ENCODE results near the gene C6orf62.
"Not testable (repeated sequence)": the region's sequence is repeated elsewhere in the genome, so short reads cannot be mapped to it uniquely, and the experiment has no call there.

Gene C6orf62

DNA sequence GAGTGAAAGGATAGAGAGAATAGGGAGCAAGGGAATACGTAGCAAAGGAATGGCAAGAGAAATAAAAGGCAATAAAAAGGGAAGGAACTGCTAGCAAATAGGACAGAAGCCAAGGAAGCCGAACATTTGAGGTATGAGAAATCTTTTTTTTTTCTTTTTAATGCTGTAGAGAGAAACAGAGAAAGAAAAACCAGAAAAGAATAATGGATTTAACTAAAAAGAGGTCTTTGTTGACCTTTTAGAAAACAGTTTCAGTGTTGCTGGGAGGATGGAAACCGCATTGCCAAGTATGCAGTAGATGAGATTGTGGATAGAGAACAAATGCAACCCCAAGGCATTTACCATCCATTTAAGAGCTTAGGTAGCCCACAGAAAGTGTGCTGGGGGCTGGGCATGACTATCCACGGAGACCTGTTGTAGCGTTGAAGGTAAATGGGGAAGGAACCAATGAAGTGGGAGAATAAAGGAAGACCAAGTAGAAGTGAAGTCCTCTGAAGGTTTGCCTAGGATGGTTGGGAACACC lies 23.3 kb upstream of the C6orf62 start:
- DNase-seq: no peak

DNA sequence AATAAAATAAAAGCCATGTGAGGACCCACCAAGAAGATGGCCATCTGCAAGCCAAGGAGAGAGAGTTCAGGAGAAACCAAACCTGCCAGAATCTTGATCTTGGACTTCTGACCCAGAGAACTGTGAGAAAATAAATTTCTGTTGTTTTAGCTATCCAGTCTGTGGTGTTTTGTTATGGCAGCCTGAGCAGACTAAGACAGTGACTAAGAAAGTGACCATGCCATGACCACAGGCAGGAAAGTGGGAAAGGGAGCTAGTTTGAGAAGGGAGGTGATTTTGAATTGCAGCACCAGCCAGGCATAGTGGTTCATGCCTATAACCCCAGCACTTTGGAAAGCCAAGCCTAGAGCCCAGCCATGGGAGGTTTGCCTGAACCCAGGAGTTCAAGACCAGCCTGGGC lies 21.9 kb upstream of the C6orf62 start:
- DNase-seq: no peak

DNA sequence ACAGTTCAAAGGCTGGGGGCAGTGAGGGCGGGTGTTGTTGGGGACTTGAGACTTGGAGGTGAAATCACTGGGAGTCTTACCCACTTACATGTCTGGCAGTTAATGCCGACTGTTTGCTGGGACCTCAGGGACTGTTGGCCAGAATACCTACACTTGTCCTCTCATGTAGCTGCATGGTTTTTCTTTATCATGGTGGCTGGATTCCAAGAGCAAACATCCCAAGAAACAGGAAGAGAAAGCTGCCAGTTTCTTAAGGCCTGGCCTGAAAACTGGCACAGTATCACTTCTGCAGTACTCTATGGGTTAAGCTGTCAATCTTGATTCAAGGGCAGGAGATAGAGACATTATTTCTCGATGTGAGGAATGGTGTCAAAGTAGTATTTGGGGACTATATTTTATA lies 19.8 kb upstream of the C6orf62 start:
- no peak for DNase-seq

DNA sequence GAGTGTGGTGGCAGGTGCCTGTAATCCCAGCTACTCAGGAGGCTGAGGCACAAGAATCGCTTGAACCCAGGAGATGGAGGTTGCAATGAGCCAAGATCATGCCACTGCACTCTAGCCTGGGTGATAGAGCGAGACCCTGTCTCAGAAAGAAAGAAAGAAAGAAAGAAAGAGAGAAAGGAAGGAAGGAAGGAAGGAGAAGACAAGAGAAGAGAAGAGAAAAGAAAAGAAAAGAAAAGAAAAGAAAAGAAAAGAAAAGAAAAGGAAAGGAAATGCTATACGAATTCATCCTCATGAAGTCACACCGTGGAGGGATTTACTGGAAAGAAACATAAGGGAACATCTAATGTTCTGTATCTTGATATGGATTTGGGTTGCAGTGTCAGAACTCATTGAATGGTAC lies 15.8 kb upstream of the C6orf62 start:
- DNase-seq: not testable (repeated sequence)

DNA sequence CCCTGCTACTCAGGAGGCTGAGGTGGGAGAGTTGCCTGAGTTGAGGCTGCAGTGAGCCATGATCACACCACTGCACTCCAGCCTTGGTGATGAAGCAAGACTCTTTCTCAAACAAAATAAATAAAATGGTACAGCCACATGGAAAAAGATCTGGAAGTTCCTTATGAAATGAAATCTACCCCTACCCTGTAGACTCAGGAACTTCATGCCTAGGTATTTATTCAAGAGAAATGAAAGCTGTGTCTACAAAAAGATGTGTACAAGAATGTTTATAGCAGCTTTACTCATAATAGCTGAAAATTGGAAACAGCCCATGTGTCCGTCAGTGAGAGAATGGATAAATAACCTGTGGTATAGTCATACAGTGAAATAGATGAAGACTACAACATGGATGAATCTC lies 15.2 kb upstream of the C6orf62 start:
- no peak for DNase-seq

DNA sequence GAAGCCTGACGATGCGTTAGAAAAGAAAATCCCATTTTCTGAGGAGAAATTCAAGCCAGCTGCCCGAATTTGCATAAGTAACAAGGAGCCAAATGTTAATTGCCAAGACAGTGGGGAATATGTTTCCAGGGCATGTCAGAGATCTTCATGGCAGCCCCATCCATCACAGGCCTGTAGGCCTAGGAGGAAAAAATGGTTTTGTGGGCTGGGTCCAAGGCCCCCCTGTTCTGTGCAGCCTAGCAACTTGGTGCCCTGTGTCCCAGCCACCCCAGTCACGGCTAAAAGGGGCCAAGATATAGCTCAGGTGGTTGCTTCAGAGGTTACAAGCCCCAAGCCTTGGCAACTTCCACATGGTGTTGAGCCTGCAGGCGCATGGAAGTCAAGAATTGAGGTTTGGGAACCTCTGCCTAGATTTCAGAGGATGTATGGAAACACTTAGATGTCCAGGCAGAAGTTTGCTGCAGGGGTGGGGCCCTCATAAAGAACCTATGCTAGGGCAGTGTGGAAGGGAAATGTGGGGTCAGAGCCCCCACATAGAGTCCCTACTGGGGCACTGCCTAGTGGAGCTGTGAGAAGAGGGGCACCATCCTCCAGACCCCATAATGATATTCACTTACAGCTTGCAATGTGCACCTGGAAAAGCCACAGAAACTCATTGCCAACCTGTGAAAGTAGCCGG lies 12.6 kb upstream of the C6orf62 start:
- not testable (repeated sequence) for DNase-seq

DNA sequence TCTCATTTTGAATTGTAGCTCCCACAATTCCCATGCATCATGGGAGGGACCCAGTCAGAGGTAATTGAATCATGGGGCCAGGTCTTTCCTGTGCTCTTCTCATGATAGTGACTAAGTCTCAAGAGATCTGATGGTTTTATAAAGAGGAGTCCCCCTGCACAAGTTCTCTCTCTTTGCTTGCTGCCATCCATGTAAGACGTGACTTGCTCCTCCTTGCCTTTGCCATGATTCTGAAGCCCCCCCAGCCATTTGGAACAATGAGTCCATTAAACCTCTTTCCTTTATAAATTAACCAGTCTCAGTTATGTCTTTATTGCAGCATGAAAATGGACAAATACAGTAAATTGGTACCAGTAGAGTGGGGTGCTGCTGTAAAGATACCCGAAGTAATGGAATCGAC lies 11.7 kb upstream of the C6orf62 start:
- DNase-seq: not testable (repeated sequence)

DNA sequence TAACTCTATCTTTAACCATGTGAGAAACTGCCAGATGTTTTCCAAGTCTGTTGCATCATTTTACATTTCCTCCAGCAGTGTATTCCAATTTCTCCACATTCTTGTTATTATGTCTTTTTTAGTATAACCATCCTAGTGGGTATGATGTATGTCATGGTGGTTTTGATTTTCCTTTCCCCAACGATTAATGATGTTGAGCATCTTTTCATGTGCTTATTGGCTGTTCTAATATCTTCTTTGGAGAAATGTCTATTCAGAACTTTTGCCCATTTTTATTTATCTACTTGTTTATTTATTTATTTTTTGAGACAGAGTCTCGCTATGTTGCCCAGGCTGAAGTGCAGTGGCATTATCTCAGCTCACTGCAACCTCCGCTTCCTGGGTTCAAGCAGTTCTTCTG lies 4.3 kb upstream of the C6orf62 start:
- no peak for DNase-seq

DNA sequence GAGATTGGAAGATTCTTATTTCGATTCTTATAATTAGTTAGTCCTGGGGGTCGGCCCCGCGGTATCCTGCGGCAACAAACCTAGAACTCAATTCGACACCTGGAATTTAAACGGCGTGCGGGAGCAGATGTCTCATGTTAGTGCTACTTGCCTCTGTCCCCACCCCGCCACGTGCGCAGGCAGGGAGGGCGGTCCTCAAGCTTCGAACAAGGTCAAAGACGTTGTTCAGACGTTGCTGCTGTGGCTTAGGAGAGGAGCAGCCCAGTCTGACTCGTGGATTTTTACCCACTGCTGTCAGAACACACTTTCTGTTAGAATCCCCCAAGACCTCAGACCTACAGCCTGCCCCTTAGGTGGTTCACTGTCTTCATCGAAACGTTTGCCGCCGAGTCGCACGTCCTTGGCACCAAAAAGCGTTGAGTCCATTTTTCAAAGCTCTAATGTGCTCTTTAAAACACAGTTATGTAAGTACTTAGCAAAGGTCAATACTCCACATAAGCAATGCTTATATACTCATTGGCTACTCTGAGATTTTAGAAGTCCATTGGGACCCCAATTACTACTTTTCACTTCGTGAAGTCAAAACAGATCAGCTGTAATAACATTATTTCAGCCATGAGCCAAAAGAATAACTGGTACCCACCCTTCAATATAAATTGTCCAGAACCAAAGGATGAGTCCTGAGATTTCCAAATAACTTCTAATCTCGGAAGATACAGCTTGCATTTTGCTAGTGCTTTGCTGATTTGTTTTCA lies 2.7 kb upstream of the C6orf62 start:
- DNase-seq: peak; percentile 86

DNA sequence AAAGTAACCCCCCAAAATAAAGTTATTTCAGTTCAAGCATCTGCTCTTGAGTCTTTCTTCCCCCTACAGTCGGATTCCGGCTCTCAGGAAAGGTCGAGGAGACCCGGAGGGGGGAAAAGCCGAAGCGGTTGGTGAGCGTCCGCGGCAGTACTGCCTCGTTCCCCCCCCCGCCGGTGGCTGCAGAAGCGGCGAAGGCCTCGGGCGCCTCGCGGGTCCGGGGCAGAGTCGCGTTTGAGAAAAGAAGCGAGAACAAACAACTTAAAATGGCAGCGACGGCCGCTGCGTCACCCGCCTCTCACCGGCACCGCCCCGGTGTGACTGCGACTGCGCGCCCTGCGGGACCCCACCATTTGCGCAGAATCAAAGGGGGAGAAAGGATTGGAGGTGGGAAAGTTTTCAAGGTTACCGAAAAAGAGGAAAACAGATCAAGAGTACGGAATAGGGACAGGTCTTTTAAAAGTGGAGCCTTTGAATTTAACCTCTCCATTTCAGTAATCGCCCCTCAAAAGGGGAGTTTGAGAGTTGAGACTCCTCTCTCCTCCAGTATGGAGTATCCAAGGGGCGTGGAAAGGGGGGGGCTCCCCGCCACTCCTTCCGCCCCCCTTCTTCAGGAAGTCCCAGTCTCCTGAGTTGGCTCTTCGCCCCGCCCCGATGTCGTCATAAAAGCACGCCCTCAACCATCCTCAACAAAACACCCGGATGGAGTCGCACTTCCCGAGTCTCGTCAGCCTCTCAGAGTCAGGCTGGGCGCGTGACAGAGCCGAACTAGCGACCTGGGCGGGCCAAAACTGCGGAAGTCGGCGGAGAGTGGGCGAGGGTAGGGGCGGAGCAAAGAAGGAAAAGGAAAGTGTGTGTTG lies 1.9 kb upstream of the C6orf62 start:
- DNase-seq: peak; percentile 100

DNA sequence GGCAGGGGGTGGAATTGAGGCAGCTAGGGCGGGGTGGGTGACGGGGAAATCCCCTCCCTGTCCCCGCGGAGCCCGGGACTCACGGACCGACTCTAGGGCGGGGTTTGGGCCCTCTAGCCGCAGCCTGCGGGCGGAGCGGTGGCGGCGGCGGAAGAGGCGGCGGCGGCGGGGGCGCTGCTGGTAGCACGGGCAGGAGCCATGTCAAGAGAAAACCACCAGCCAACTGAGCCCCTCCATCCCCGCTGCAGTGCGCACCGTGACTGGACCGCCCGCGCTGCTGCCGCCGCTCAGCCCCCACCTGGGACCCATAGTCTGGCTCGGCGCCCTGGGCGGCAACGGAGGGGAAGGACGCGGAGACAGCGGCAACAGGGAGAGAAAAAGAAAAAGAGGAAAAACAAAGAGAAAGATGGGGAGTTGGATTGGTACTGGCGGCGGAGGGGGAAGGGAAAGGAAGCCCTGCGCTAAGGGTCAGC lies 1.2 kb upstream of the C6orf62 start:
- DNase-seq: peak; percentile 83

DNA sequence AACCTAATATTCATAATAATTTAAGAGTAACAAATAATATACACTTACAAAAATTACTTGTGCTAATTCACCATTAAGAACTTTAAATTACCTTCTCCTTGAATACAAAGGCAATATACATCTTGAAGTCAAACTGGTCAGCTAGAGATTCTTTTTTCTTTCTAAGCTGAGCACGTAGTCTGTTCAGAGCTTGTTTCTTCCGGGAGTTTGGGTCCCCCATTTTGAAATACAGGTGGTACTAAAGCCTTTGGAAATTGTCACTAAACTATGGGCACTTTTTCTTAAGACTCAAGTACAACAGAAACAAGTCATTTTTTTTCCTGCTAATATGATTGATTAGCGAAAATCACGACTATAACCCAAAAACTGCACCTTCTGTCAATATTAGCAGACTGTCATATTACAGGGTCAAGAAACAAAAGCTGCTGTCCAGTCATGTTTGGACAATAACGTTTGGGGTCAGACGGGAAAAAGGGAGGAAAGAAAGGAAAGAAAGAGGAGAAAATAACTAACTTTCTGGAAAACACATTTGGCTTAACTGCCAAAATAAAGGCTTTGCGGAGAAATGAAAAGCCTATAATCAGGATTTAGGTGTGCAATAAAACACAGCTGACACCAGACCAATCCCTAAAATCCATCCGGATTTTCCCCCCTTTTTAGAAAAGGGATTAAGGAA lies 367 bp downstream of the C6orf62 start:
- DNase-seq: no peak

DNA sequence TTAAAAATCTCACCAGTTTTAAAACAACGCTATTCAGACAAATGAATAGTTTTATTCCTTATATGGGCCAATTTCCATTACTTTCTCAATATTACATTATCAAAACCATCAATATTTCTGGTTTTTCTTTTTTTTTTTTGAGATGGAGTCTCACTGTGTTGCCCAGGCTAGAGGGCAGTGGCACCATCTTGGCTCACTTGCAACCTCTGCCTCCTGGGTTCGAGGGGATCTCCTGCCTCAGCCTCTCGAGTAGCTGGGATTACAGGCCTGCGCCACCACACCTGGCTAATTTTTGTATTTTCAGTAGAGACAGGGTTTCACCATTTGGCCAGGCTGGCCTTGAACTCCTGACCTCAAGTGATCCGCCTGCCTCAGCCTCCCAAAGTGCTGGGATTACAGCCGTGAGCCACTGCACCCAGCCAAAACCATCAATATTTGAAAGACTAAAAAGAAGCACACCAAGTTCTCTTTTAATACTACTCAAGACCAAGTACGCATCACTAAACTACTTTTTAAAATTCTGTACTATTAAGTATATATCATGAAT lies 2.3 kb downstream of the C6orf62 start:
- not testable (repeated sequence) for DNase-seq

DNA sequence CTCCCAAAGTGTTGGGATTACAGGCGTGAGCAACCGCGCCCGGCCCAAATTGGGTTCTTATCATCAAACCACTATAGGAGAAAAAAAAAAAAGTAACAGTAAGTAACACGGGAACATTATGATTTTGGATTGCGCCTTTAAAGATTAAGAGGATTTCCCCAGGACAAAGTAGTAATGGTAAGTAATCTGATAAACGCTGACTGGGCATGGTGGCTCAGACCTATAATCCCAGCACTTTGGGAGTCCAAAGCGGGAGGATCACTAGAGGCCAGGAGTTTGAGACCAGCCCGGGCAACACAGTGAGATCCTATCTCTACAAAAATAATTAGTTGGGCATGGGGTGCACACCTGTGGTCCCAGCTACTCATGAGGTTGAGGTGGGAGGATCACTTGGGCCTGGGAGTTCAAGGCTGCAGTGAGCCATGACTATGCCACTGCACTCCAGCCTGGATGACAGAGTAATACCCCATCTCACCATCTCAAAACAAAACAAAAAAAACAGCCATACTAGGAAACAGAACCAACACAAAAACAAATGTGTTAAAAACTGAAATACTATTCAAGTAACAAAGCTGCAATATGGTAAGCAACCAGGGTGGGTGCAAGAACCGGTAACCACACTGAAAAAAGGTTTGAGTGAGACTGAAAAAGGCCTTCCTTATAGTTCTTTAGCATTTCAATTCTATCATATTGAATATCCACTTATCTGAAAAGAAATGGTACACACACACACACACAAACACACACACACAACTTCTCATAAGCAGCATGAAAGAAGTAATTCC lies 8.2 kb downstream of the C6orf62 start:
- no peak for DNase-seq

DNA sequence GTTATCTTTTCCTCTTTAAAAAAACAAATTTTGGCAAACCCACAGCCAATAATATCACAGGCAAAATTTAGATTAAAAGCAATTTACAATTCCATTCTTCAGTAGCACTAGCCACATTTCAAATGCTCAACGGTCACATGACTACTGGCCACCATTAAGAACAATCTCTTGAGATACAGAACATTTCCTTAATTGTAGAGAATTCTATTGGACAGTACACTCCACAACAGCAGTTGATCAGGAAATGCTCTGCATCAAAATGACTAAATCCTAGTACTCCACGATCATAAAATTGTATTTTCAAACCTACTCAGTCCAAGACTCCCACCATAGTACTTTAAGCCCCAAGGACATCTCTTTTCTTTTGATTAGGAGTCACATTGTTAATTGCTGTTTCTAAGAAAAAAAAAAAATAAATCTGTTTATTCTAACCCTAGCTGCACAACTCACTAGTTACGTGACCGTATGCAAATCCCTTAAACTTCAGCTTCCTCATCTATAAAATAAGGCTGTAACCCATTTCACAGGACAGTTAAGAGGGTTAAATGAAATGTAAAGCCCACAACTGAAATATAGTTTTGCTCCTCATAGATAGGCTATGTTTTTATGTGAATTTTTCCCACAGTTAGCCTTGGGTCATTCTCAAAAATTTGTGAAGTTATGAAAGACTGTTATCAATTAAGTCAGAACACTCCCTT lies 9.8 kb downstream of the C6orf62 start:
- no peak for DNase-seq

DNA sequence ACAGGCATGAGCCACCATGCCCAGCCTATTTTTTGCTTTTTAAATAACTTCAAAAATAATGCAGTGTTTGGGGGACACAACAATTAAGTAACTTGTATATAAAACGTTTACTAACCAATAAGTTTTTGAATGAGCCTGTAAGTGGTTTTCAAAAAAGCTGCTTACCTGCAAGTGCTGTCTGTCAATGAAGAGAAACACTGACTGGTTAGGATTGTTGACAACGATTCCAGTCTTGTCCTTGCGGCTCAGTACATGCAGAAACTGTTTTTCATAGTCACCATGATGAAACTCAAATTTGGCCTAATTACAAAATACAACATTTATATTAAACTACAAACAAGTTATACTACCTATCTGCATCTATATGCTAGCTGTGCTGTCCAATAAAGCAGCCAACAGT lies 10.3 kb downstream of the C6orf62 start:
- no peak for DNase-seq

DNA sequence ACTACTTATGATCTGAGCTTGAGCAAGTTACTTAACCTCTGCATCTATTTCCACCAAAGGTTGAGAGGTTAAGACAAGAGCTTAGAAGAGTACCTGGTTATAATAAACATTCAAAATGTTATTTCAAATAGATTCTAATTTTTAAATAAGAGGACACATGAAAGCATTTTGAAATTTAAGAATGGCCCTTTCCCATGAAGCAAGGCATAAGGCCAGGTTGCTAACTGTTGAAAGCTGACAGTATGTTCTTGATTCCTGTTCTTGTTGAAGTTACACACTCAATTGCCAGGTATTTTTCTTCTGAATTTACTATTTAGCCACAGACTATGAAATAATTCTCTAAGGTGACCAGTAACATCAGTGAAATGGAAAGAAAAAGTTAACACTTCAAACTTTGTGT lies 14.5 kb downstream of the C6orf62 start:
- no peak for DNase-seq

DNA sequence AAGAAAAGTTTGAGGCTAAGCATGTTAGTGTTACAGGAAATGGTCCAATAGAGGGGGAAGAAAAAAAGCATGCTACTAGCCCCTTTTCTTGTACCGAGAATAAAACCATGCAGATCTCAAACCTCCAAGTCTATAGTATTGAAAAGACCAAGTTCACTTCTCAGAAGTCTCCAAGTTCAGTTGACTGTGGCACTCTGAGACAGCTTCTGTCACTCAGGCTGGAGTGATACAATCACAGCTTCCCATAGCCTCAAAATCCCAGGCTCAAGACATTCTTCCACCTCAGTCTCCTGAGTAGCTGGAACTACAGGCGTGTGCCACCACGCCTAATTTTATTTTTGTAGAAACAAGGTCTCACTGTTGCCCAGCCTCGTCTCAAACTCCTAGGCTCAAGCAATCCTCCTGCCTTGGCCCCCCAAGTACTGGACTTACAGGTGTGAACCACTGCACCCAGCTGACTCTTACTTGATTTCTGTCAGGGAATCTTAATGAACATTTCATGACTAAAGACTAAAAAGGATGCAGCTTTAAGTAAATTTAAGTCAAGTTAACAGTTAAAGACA lies 16.2 kb downstream of the C6orf62 start:
- no peak for DNase-seq

DNA sequence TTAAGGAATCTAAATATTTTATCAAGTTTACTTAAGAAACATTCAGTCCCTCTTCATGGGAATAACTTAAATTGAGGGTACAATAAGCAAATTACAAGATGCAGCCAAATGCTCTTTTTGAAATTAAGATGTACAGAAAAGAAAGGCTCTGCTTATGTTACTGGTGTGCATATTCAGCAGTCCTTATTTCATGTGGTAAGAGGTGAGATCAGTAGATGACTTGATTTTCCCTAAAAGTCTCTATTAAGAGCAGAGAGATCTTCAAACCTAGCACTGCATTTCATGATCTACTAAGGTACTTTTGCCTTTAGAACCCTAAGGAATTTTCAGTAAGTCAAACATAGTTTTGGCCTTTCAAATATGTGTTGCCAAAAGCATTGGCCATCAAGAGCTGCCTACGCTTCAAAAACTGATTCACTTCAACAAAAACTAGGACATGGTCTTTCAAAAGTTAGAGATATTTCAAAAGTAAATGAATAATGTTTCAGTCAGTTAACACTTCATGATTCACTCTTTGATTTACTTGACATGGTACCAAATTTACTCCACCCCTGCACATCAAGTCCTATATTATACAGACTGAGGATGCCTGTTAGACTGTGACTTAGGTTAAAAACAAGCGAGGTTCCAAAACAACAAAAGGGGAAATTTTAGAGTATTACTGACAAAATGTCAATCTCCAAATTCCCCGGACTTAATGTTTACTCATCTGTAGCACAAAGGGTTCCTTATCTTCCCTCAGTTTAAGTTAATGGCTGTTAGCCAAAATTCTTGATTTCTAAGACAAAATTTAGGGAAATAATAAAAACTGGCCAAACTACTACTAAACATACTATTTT lies 19.2 kb downstream of the C6orf62 start:
- no peak for DNase-seq

DNA sequence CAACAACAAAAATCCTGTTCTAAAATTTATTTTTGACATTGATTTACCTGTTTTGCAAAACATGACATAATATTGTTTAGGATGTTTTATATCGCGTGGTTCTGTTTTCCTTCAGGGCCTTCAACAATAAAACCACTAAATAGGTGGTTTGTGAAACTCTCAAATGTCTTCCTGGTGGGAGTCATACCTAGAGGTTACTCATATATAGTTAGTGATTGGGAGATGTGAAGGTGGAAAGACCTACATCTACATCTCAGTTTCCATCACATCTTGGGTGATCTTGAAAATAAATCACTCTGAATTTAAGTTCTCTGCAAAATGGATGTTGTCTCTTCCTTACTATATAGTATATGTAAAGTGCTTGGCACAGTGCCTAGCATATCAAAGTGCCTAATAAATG lies 22.9 kb downstream of the C6orf62 start:
- DNase-seq: no peak
